Retinal pigment epithelial cell (primary cell): ENCODE measurements around the gene TEKT4.
"Not testable (repeated sequence)": the region's sequence is repeated elsewhere in the genome, so short reads cannot be mapped to it uniquely, and the experiment has no call there.

Experiments
- DNase-seq: peaks from one replicate; pipeline ENCODE4 v3.0.0-alpha.2; 2010; ENCODE audit warnings: low read depth
- H3K4me3 ChIP-seq: 2 replicates; pipeline ENCODE4 v1.5.1; 2011; ENCODE audit warnings: mild to moderate bottlenecking, low read length, control low read depth, moderate library complexity
- CTCF ChIP-seq: conservative IDR thresholded peaks from 2 replicates; pipeline ENCODE4 v1.5.1; 2011; ENCODE audit warnings: low read depth, low read length, control low read depth, inconsistent platforms

The TEKT4 gene

DNA sequence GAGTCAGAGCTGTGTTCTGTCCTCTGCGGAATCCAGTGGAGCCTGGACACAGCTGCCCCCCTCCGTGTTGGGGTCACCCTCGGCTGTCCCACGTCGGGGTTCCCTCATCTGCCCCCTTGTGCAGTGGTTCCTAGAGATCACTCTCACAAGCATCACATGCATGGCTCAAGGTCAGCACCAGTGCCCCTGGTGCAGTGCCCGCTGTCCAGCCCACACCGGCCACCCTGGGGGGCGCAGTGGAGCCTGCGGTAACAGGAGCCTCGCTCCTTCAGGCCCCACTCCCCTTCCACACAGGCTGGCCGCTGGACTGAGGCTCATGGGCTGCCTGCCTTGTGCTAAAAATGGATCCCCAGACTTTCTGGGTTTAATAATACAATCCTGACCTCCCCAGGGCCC is 8.8 kb downstream of the TEKT4 start:
- no peak for DNase-seq

DNA sequence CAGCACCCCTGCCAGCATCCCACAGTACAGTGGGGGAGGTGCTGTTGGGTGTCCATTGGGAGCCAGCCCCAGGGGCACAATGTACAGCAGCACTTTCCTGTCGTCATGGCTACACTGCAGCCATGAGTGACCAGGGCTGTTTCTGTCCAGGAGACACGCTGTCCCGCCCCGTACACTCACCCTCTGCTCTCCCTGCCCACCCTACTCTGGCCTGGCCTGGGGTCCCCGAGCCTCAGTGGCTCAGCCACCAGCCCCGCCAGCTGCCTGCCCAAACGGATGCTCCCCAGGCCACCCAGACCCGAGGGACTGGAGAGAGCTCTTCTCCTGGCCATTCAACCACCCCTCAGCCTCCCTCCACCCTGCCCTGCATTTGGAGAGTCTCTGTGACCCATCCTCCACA is 9.3 kb downstream of the TEKT4 start:
- no peak for DNase-seq
- TF ChIP-seq CTCF: no peak
- H3K4me3 ChIP-seq: no peak overlapping the region

More for the DNA sequence above, 8.8 kb downstream of the TEKT4 start:
- no peak for TF ChIP-seq CTCF
- H3K4me3 ChIP-seq: no peak overlapping the region

- TF ChIP-seq CTCF: no peak
- no peak overlapping the region for H3K4me3 ChIP-seq
- no peak for DNase-seq
Measured at GRCh38 chr2:94881070-94881469, 9.8 kb downstream of the TEKT4 start.

GRCh38 chr2:94890234-94890633 is 19.0 kb downstream of the TEKT4 start:
- no peak for TF ChIP-seq CTCF
- DNase-seq: no peak

GRCh38 chr2:94895273-94895672 is 24.0 kb downstream of the TEKT4 start:
- DNase-seq, H3K4me3 ChIP-seq: not testable (repeated sequence)

More at GRCh38 chr2:94890234-94890633, 19.0 kb downstream of the TEKT4 start:
- H3K4me3 ChIP-seq: no peak overlapping the region

- not testable (repeated sequence) for H3K4me3 ChIP-seq, DNase-seq
Measured at GRCh38 chr2:94906976-94907375, 35.7 kb downstream of the TEKT4 start.

DNA sequence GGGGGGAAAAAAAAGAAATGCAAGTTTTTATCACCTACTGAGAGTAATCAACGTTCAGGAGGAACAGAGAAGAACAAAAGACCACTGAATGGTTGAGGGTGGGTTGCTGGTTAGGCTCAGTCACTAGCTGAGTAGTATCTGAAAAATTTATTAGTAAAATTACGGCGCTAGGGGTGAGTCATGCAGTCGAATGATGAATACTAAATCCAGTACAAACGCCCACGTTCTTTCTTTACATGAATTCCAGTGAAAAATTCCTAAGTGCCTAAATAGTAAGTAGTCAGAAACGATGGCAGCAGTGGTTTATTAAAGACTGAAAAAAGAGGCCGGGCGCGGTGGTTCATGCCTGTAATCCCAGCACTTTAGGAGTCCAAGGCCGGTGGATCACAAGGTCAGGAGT is 52.0 kb downstream of the TEKT4 start:
- TF ChIP-seq CTCF: no peak
- peak; percentile 4 for DNase-seq
- H3K4me3 ChIP-seq: no peak overlapping the region

- DNase-seq: not testable (repeated sequence)
Measured at GRCh38 chr2:94924999-94925398, 53.8 kb downstream of the TEKT4 start.

More at GRCh38 chr2:94924999-94925398, 53.8 kb downstream of the TEKT4 start:
- H3K4me3 ChIP-seq: not testable (repeated sequence)
